CD4-positive, alpha-beta T cell (primary cell): ENCODE data around the gene KLF5. TPM values are rescaled to one million over a fixed set of nuclear protein-coding genes. Genes with fewer than 3 reads are reported as not detected.

Source experiments
- ATAC-seq: fragments of 200-7000 bp; cut with Tn5 transposase; one replicate; pipeline ENCODE4 v1.10.0; 2022; ENCODE audit warnings: mild to moderate bottlenecking; ENCODE audit not compliant: poor library complexity
- CTCF ChIA-PET: fragments of 350-600 bp; sonication (Branson Sonifier 250); formaldehyde crosslinking; loops from one replicate; lab custom pipeline; 2021; ENCODE audit warnings: antibody characterized with exemption, inconsistent platforms; lab: Charles Lee
- POLR2A ChIA-PET: fragments of 350-600 bp; sonication (Branson Sonifier 250); formaldehyde crosslinking; loops from one replicate; lab custom pipeline; 2021; ENCODE audit warnings: antibody characterized with exemption, inconsistent platforms; lab: Charles Lee
- DNase-seq, 14 experiments: peaks; one replicate each; pipeline ENCODE4 v3.0.0-alpha.2; 2013 to 2020; ENCODE audit warnings: mixed read lengths in 2 of 14
- H3K27ac ChIP-seq, 2 donors: one replicate each; pipeline versions ENCODE4 v1.5.1 to v1.7.0; 2013; ENCODE audit warnings: low read length in 2 of 2, low read depth in 1 of 2, mild to moderate bottlenecking in 1 of 2
- H3K27me3 ChIP-seq, 2 experiments: 1 replicate in 1 of 2; 2 replicates in 1 of 2; pipeline versions ENCODE4 v1.6.1 to v1.7.0; 2013; ENCODE audit warnings: low read length in 2 of 2, control low read depth in 1 of 2, mild to moderate bottlenecking in 1 of 2, moderate library complexity in 1 of 2; ENCODE audit not compliant: insufficient read depth in 2 of 2, control insufficient read depth in 1 of 2
- H3K36me3 ChIP-seq: one replicate; pipeline ENCODE4 v1.6.1; 2013; ENCODE audit warnings: low read length, control low read depth; ENCODE audit not compliant: insufficient read depth
- H3K4me1 ChIP-seq: one replicate; pipeline ENCODE4 v1.6.1; 2013; ENCODE audit warnings: low read length, control low read depth; ENCODE audit not compliant: insufficient read depth
- H3K4me3 ChIP-seq: one replicate; pipeline ENCODE4 v1.5.1; 2013; ENCODE audit warnings: mild to moderate bottlenecking, low read length, moderate library complexity
- H3K9me3 ChIP-seq, 2 experiments: 1 replicate in 1 of 2; 2 replicates in 1 of 2; pipeline versions ENCODE4 v1.6.1 to v1.7.0; 2013; ENCODE audit warnings: low read length in 2 of 2, mild to moderate bottlenecking in 2 of 2, control low read depth in 1 of 2, moderate library complexity in 1 of 2; ENCODE audit not compliant: control insufficient read depth in 1 of 2, insufficient read depth in 1 of 2
- H3K27ac Mint-ChIP-seq: one replicate; pipeline ENCODE4 v1.8.0; 2020; ENCODE audit warnings: mixed read lengths
- H3K27me3 Mint-ChIP-seq: one replicate; pipeline ENCODE4 v1.8.0; 2021; ENCODE audit warnings: mixed read lengths
- H3K36me3 Mint-ChIP-seq: one replicate; pipeline ENCODE4 v1.8.0; 2021; ENCODE audit warnings: low read depth, mixed read lengths
- H3K4me1 Mint-ChIP-seq: one replicate; pipeline ENCODE4 v1.8.0; 2021; ENCODE audit warnings: low read depth, mixed read lengths
- H3K4me3 Mint-ChIP-seq: one replicate; pipeline ENCODE4 v1.8.0; 2020; ENCODE audit warnings: mild to moderate bottlenecking, mixed read lengths
- H3K9me3 Mint-ChIP-seq: one replicate; pipeline ENCODE4 v1.8.0; 2020; ENCODE audit warnings: mixed read lengths
- intact Hi-C, 2 experiments: fragments of 100-400 bp; cut with DNase I in 1 of 2; cut with micrococcal nuclease in 1 of 2; formaldehyde crosslinking; loops; one replicate each; pipeline versions ENCODE4 v1.15.1 to v1.9.0; 2023 to 2025; cut with DNase I, micrococcal nuclease
- total RNA-seq, 174 experiments: library from RNA in 2 of 174; stranded (reverse) in 2 of 174; gene quantifications; one replicate each; pipeline ENCODE4 v1.2.3 and lab custom pipeline; 2021 to 2026
- TF ChIP-seq, protein P1 (sequence below): fragments of 200-600 bp; IDR thresholded peaks from one replicate; pipeline ENCODE4 v1.8.0; 2022; ENCODE audit warnings: antibody characterized with exemption, mild to moderate bottlenecking

Gene KLF5
- total RNA-seq, 2 experiments from 2014 or later = 10.8 to 12.3 TPM

DNA sequence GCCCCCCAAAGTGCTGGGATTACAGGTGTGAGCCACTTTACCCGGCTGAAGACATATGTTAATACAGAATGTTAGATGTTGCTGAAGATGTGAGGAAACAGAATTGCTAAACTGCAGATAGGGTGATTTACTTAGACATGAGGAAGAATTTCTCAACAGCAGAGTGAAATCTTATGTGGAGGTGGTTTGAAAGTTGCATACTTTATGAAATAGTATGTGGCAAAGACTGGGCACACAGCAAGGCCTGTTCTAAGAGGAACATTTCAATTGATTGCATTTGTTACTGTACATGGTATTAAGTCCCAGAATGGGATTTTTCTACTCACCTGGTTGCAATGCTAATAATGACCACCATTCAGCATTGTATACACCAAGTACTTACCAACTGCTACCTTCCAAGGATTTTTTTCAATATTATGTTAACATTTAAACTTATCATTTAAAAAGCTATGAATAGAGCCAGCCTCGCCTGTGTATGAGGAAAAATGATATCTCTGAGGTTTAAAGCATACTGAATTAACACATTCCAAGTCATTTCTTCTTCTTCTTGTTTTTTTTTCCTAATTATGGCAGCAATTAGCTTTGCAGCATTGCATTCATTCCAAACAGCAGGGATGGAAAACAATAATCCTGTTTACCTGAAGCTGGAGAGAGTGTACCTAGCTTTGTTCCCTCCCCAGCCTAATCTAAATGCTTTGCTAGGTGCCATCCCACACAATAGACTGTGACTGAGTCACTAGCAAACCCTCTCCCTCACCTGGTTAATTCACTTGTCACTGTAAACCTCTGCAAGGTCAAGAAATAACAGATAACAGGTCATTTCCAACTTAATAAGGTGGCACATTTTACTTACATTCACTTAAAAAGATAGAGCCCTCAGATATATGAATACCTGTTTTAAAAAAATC is 19.4 kb upstream of the KLF5 start:
- no peak for DNase-seq
- no peaks in the 10 kb centered on the region for H3K36me3 ChIP-seq
- no peak overlapping the region for H3K4me3 ChIP-seq
- Mint-ChIP-seq H3K4me1 (no peaks in the 10 kb centered on the region), H3K27ac (no peak overlapping the region), H3K27me3 (no peaks in the 10 kb centered on the region), H3K36me3 (no peaks in the 10 kb centered on the region), H3K4me3 (no peak overlapping the region), H3K9me3 (no peaks in the 10 kb centered on the region)
- no peak for ATAC-seq
- POLR2A ChIA-PET = no interaction called here
- intact Hi-C loops = no loop called here
- H3K27me3 ChIP-seq = no peaks in the 10 kb centered on the region
- no peaks in the 10 kb centered on the region for H3K4me1 ChIP-seq
- CTCF ChIA-PET = no interaction called here
- TF ChIP-seq, protein P1, sequence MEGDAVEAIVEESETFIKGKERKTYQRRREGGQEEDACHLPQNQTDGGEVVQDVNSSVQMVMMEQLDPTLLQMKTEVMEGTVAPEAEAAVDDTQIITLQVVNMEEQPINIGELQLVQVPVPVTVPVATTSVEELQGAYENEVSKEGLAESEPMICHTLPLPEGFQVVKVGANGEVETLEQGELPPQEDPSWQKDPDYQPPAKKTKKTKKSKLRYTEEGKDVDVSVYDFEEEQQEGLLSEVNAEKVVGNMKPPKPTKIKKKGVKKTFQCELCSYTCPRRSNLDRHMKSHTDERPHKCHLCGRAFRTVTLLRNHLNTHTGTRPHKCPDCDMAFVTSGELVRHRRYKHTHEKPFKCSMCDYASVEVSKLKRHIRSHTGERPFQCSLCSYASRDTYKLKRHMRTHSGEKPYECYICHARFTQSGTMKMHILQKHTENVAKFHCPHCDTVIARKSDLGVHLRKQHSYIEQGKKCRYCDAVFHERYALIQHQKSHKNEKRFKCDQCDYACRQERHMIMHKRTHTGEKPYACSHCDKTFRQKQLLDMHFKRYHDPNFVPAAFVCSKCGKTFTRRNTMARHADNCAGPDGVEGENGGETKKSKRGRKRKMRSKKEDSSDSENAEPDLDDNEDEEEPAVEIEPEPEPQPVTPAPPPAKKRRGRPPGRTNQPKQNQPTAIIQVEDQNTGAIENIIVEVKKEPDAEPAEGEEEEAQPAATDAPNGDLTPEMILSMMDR = no peak
- no peaks in the 10 kb centered on the region for H3K9me3 ChIP-seq
- H3K27ac ChIP-seq = no peak overlapping the region

DNA sequence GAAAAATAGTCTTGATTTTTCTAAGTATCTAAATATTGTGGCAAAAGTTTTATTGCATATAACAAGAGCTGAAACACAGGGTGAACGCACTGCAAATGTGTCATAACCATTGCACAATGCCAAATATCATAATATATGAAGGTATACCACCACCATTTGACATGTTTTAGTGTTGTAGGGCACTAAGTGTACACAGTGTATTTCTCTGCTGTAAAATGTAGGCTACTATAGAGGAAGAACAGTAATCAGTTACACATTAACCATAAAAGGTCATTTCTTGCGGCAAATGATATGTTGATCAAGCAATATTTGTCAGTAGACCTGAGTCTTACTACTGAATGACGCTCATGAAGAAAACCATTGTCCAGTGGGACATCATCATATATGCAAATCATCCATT is 18.3 kb upstream of the KLF5 start:
- H3K4me1 Mint-ChIP-seq = no peaks in the 10 kb centered on the region
- no peak overlapping the region for H3K27ac Mint-ChIP-seq
- H3K27ac ChIP-seq = no peak overlapping the region

DNA sequence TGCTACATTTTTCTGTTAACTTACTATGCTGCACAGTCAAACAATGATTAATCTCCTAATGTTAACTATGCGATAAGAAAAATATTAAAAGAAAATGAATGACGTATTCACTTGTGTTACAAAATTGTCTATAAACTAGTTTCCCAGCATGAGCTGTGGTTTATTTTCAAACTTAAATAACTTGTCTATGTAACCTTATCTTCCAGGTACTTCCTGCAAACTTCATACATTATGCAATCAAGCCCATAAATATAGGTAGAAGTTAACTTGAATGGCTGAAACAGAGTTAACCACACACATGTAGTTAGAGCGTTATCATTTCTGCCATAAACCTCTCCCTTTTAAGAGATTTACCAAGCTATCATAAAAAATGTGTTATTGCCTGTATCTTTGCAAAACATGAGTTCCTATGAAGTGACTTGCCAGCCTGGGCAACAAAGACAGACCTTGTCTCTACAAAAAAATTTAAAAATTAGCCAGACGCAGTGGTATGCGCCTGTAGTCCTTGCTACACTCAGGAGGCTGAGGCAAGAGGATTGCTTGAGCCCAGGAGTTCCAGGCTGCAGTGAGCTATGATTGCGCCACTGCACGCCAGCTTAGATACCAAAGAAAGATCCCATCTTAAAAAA is 17.7 kb upstream of the KLF5 start:
- H3K27me3 Mint-ChIP-seq = no peaks in the 10 kb centered on the region
- H3K27ac Mint-ChIP-seq = no peak overlapping the region
- Histone ChIP-seq H3K27me3 (no peaks in the 10 kb centered on the region), H3K9me3 (no peaks in the 10 kb centered on the region), H3K4me1 (no peaks in the 10 kb centered on the region), H3K4me3 (no peak overlapping the region), H3K27ac (no peak overlapping the region), H3K36me3 (no peaks in the 10 kb centered on the region)
- no peaks in the 10 kb centered on the region for H3K4me1 Mint-ChIP-seq
- no peak for DNase-seq
- H3K9me3 Mint-ChIP-seq = no peaks in the 10 kb centered on the region
- no peak overlapping the region for H3K4me3 Mint-ChIP-seq
- no peak for ATAC-seq
- ChIA-PET POLR2A (interaction anchor here (0.7 kb wide), 1 partner anchor 196 kb away, joined by 5 read pairs; no protein-coding TSS in a partner anchor), CTCF (interaction anchor here (0.6 kb wide), 1 partner anchor 50 kb away, joined by 3 read pairs; no protein-coding TSS in a partner anchor)
- H3K36me3 Mint-ChIP-seq = no peaks in the 10 kb centered on the region
- TF ChIP-seq, protein P1 = no peak
- intact Hi-C loops = no loop called here

More for the DNA sequence above, 18.3 kb upstream of the KLF5 start:
- Histone ChIP-seq H3K27me3 (no peaks in the 10 kb centered on the region), H3K9me3 (no peaks in the 10 kb centered on the region), H3K4me3 (no peak overlapping the region), H3K36me3 (no peaks in the 10 kb centered on the region), H3K4me1 (no peaks in the 10 kb centered on the region)
- TF ChIP-seq, protein P1 = no peak
- POLR2A ChIA-PET = no interaction called here
- no peaks in the 10 kb centered on the region for H3K36me3 Mint-ChIP-seq
- no peaks in the 10 kb centered on the region for H3K9me3 Mint-ChIP-seq
- no peaks in the 10 kb centered on the region for H3K27me3 Mint-ChIP-seq
- H3K4me3 Mint-ChIP-seq = no peak overlapping the region
- no peak for DNase-seq
- intact Hi-C loops = no loop called here
- ATAC-seq = no peak
- CTCF ChIA-PET = no interaction called here
